Endodermal cell (in vitro differentiated cells): ENCODE measurements around the gene SIAE. TPM values are rescaled to one million over a fixed set of nuclear protein-coding genes. Genes with fewer than 3 reads are reported as not detected.

Experiments
- DNase-seq: peaks from one replicate; pipeline ENCODE4 v3.0.0-alpha.2; 2017
- H3K27ac ChIP-seq: 2 replicates; pipeline ENCODE4 v1.5.1; 2013; ENCODE audit warnings: mild to moderate bottlenecking, low read depth, low read length, moderate library complexity
- H3K27me3 ChIP-seq: 2 replicates; pipeline ENCODE4 v1.6.1; 2013; ENCODE audit warnings: mild to moderate bottlenecking, low read length, moderate library complexity; ENCODE audit not compliant: insufficient read depth, control insufficient read depth, poor library complexity, severe bottlenecking
- H3K36me3 ChIP-seq: 2 replicates; pipeline ENCODE4 v1.7.0; 2013; ENCODE audit warnings: mild to moderate bottlenecking, low read length, moderate library complexity; ENCODE audit not compliant: control insufficient read depth, insufficient read depth
- H3K4me1 ChIP-seq: one replicate; pipeline ENCODE4 v1.7.0; 2013; ENCODE audit warnings: low read length; ENCODE audit not compliant: control insufficient read depth, insufficient read depth
- H3K4me3 ChIP-seq: 2 replicates; pipeline ENCODE4 v1.5.1; 2013; ENCODE audit warnings: mild to moderate bottlenecking, low read length, moderate library complexity
- H3K9ac ChIP-seq: 2 replicates; pipeline ENCODE4 v1.6.1; 2013; ENCODE audit warnings: mild to moderate bottlenecking, low read length, moderate library complexity; ENCODE audit not compliant: poor library complexity, severe bottlenecking; ENCODE audit errors: extremely low read depth
- H3K9me3 ChIP-seq: 2 replicates; pipeline ENCODE4 v1.6.1; 2013; ENCODE audit warnings: mild to moderate bottlenecking, low read length, moderate library complexity; ENCODE audit not compliant: control insufficient read depth
- H3K27ac Mint-ChIP-seq: 2 replicates; pipeline ENCODE4 v1.8.0; 2020; ENCODE audit warnings: mixed read lengths
- H3K27me3 Mint-ChIP-seq: 2 replicates; pipeline ENCODE4 v1.8.0; 2021; ENCODE audit warnings: mild to moderate bottlenecking, mixed read lengths; ENCODE audit not compliant: insufficient read depth
- H3K36me3 Mint-ChIP-seq: 2 replicates; pipeline ENCODE4 v1.8.0; 2020; ENCODE audit warnings: low read depth, mixed read lengths
- H3K4me1 Mint-ChIP-seq: 2 replicates; pipeline ENCODE4 v1.8.0; 2020; ENCODE audit warnings: mixed read lengths
- H3K4me3 Mint-ChIP-seq: 2 replicates; pipeline ENCODE4 v1.8.0; 2020; ENCODE audit warnings: mild to moderate bottlenecking, moderate library complexity, mixed read lengths
- H3K9me3 Mint-ChIP-seq: 2 replicates; pipeline ENCODE4 v1.8.0; 2020; ENCODE audit warnings: mild to moderate bottlenecking, mixed read lengths
- WGBS, 2 experiments: methylation state at CpG; one replicate each; pipeline versions ENCODE4 v1.1.5 to v1.1.7; 2013; ENCODE audit warnings: missing lambda C conversion rate in 2 of 2, mixed read lengths in 1 of 2; ENCODE audit not compliant: insufficient coverage in 1 of 2, insufficient read length in 1 of 2; 5-methylcytosine and 5-hydroxymethylcytosine counted together
- total RNA-seq, 2 donors: library from RNA; stranded (reverse); fragmentation: NEBNext Ultra II Directional in 1 of 2; extraction: Animal tissue kit (Norgen Biotek cat#: 25700) in 1 of 2; gene quantifications; 2 replicates in 1 of 2; 3 replicates in 1 of 2; pipeline ENCODE4 v1.2.1, GENCODE V29; 2021
- TF ChIP-seq, protein P1 (sequence below): fragments of 200-600 bp; sonication (generic); conservative IDR thresholded peaks from 2 replicates; pipeline ENCODE4 v1.5.0; 2021; ENCODE audit warnings: antibody characterized with exemption, mild to moderate bottlenecking

The SIAE gene
- total RNA-seq, 2 donors from 2014 or later, result 4.4 to 7.4 TPM

- Mint-ChIP-seq H3K36me3 (no peaks in the 10 kb centered on the region), H3K27me3 (peaks cover 18% of the 10 kb centered on the region), H3K9me3 (peaks cover 3% of the 10 kb centered on the region), H3K27ac (no peak overlapping the region), H3K4me1 (peaks cover 4% of the 10 kb centered on the region), H3K4me3 (no peak overlapping the region)
- no peak overlapping the region for H3K9ac ChIP-seq
- TF ChIP-seq, protein P1, sequence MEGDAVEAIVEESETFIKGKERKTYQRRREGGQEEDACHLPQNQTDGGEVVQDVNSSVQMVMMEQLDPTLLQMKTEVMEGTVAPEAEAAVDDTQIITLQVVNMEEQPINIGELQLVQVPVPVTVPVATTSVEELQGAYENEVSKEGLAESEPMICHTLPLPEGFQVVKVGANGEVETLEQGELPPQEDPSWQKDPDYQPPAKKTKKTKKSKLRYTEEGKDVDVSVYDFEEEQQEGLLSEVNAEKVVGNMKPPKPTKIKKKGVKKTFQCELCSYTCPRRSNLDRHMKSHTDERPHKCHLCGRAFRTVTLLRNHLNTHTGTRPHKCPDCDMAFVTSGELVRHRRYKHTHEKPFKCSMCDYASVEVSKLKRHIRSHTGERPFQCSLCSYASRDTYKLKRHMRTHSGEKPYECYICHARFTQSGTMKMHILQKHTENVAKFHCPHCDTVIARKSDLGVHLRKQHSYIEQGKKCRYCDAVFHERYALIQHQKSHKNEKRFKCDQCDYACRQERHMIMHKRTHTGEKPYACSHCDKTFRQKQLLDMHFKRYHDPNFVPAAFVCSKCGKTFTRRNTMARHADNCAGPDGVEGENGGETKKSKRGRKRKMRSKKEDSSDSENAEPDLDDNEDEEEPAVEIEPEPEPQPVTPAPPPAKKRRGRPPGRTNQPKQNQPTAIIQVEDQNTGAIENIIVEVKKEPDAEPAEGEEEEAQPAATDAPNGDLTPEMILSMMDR, result no peak
- H3K27ac ChIP-seq, result no peak overlapping the region
- 89 to 95% methylated on average over 3 to 4 of the region's 4 CpGs for WGBS, 2 experiments
- H3K36me3 ChIP-seq, result no peaks in the 10 kb centered on the region
- no peak overlapping the region for H3K4me3 ChIP-seq
- no peak for DNase-seq
- no peaks in the 10 kb centered on the region for H3K4me1 ChIP-seq
- H3K27me3 ChIP-seq, result peaks cover 5% of the 10 kb centered on the region
- peaks cover 7% of the 10 kb centered on the region for H3K9me3 ChIP-seq
Observed at GRCh38 chr11:124707829-124708228, 34.3 kb upstream of the SIAE start.

- Mint-ChIP-seq H3K9me3 (no peaks in the 10 kb centered on the region), H3K4me3 (no peak overlapping the region), H3K27ac (no peak overlapping the region), H3K4me1 (no peaks in the 10 kb centered on the region), H3K27me3 (peaks cover 7% of the 10 kb centered on the region), H3K36me3 (no peaks in the 10 kb centered on the region)
- no peak overlapping the region for H3K9ac ChIP-seq
- H3K36me3 ChIP-seq, result no peaks in the 10 kb centered on the region
- no peaks in the 10 kb centered on the region for H3K4me1 ChIP-seq
- no peak overlapping the region for H3K27ac ChIP-seq
- DNase-seq, result no peak
- H3K9me3 ChIP-seq, result peaks cover 7% of the 10 kb centered on the region
- H3K4me3 ChIP-seq, result no peak overlapping the region
- TF ChIP-seq, protein P1, result no peak
- H3K27me3 ChIP-seq, result no peaks in the 10 kb centered on the region
Observed at GRCh38 chr11:124700028-124700427, 26.5 kb upstream of the SIAE start.

DNA sequence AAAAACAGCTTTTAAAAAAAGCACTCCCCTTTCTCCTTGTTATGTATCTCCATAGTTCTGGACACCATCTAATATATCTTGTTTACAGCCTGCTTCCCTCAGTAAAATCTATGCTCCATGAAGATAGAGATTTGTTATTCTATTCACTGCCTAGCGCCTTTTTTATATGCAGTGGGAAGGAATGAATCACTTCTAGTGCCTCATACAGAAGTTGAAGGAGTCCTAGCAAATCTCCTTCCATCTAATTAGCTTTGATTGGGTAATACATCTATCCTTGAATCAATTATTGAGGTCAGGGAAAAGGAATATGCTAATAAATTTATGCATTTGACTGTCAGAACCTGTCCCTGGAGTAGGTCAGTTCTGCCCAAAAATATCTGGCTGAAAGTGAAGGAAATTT, 26.0 kb upstream of the SIAE start:
- H3K4me1 ChIP-seq, result no peaks in the 10 kb centered on the region
- H3K27me3 Mint-ChIP-seq, result peaks cover 7% of the 10 kb centered on the region

More for the DNA sequence above, 26.0 kb upstream of the SIAE start:
- no peak overlapping the region for H3K9ac ChIP-seq
- no peaks in the 10 kb centered on the region for H3K36me3 ChIP-seq
- H3K27me3 ChIP-seq, result no peaks in the 10 kb centered on the region
- H3K4me3 ChIP-seq, result no peak overlapping the region
- peaks cover 7% of the 10 kb centered on the region for H3K9me3 ChIP-seq
- Mint-ChIP-seq H3K36me3 (no peaks in the 10 kb centered on the region), H3K27ac (no peak overlapping the region), H3K4me3 (no peak overlapping the region), H3K9me3 (no peaks in the 10 kb centered on the region), H3K4me1 (no peaks in the 10 kb centered on the region)
- TF ChIP-seq, protein P1, result no peak
- H3K27ac ChIP-seq, result no peak overlapping the region
- DNase-seq, result no peak
- WGBS, 2 experiments, result 90% methylated on average over 1 of the region's 1 CpG; no CpG with 5 or more reads in 1 of the 2 experiments
